HG03095 (cell line): ENCODE data around the gene ALDH1A3.

Experiments
- ATAC-seq: cut with Tn5 transposase; IDR thresholded peaks from one replicate; pipeline ENCODE4 v1.9.1; 2021; ENCODE audit warnings: moderate library complexity; ENCODE audit not compliant: unreplicated experiment

Gene ALDH1A3

DNA sequence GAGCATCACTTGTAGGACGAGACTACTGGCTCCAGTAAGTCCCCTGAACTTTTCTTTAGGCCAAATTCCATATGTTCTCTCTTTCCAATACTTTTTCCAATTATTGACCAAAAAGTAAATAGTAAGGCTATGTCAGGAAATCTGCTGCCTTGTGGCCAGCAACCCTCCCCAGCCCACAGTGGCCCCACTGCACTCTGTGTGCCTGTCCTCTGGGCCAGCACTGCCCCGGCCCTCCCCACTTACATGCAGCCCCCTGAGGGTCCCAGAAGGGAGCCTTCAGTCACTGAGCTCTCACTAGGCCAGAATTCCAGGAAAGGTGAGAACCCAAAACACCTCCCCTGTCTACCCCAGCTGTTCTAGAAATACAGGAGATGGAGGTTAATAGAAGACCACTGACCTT, 21.3 kb upstream of the ALDH1A3 start:
- no peak for ATAC-seq

GRCh38 chr15:100859970-100860828, 19.4 kb upstream of the ALDH1A3 start:
- ATAC-seq, result no peak

DNA sequence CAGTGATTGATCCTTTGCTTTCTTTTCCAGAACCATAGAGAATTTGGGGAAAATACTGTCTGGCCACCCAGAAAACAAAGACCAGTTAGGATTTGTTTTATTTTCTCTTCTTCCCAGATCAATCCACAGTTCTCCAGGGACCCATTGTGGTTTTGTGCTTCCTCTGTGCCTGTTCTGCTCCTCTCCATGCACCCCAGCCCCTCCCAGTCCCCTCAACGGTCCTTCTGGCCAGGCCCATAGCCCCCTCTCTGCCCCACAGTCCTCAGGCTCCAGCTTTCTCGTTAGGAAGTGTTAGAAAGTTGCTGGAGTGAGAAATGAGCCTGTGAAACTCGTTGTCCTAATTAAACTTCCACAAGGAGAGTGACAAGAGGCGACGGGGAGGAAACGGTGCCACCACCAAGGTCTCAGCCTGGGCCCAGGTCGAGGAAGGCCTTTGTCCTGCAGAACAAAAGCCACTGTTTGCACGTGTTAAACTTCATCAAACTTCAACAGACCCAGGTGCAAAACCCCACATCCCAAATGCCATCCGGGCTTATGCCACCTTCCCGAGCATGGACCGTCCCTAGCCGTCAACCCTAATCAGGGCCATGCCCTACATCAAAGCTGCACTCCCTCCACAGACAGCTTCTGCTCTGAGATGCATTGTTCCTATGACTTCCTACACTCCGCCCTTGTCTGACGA, 18.7 kb upstream of the ALDH1A3 start:
- ATAC-seq, result no peak

GRCh38 chr15:100861511-100861991, 18.1 kb upstream of the ALDH1A3 start:
- ATAC-seq, result no peak

DNA sequence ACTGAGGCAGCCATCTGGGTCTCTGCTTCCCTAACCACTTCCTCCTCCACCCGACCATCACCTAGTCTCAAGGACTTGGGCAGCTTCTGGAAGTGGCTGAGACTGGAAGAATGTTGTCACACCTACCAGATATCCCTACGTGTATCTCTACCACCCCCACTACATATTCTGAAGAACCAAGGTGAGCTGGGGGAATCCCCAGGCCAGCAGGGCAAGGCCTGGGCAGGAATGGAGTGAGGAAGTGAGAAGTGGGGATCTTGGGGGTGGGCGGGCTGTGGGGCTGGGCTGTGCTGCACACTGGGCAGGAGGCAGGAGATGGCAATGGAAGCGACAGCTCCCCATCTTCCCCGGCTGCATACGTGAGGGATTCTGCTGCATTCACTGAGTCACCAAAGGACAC, 17.5 kb upstream of the ALDH1A3 start:
- ATAC-seq, result no peak

- ATAC-seq, result no peak
Measured at GRCh38 chr15:100863075-100863795, 16.4 kb upstream of the ALDH1A3 start.

DNA sequence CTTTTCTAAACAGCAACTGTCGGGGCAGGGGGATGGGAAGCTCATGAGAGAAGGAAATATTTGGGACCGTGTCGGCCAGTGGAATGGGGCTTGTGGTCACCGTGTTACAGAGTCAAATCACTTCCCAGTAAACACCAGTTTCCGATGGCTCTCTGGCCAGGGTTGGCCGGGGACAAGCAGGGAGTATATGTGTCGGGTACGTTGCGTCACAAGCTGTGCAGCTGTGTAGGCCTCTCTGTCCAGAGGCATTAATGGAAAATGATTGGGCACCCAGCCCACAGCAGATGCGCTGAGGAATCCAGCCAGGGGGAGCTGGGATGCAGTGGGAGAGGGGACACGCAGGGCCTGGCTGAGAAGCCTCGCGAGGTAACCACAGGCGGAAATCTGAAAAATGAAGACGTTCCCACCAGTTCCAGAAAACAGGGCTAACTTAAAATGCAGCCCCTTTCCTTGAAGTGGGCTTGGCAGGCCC, 15.8 kb upstream of the ALDH1A3 start:
- no peak for ATAC-seq

DNA sequence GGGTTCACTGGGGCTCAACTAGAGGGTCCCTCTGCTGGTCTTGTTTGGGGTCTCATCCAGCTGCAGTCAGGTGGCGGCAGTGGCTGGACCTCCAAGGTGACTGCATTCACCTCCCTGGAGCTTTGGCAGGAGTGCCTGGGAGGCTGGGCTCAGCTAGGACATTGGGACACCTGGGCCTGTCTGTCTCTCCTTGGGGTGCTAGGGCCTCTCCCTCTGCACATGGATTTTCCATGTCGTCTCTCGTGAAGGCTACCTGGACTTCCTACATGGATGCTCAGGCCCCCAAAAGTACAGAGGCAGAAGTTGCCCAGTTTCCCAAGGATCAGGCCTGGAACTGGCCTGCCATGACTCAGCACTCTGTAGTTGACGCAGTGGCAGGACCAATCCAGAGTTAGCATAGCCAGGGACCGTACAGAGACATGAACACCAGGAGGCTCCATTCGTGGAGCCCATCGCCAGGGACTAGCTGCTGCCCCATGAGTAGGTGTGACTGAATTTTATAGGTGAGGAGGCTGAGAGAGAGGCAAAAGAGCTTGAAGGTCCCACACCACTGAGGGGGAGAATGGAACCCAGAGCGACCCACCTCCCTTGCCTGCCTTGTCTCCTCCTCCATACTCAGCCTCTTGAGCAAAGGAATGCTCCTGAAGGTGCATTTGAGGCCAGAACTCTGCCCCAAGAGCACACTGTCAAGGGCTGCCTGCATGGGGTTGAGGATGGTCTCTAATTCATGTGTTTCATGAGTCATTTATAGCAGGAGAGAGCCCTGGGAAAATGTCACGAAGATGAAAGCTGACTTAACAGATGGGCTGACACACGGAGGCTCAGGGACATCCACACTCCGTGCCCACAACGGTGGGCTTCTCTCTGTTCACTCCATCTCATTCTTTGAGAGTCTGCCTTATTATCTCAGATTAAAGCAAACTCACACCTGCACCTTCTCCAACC, 13.0 kb upstream of the ALDH1A3 start:
- ATAC-seq, result no peak

DNA sequence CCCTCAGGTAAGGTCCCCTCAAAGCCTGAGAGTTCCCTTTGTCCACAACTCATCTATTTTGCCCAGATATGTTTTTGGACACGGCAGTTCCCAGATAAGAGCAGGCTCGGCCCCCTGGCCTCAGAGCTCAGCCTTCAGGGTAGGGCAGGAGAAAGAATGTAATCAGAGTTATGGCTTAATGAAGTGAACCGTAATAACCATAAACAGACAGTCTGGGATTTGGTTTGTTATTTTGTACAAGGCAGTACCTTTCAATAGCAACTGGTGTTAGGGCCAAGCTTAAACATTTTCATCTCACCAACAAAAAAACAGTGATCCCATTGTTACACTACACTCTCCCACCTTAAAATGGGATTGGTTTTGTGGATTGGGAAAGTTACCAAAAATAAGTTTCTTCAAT, 12.2 kb upstream of the ALDH1A3 start:
- ATAC-seq, result no peak

DNA sequence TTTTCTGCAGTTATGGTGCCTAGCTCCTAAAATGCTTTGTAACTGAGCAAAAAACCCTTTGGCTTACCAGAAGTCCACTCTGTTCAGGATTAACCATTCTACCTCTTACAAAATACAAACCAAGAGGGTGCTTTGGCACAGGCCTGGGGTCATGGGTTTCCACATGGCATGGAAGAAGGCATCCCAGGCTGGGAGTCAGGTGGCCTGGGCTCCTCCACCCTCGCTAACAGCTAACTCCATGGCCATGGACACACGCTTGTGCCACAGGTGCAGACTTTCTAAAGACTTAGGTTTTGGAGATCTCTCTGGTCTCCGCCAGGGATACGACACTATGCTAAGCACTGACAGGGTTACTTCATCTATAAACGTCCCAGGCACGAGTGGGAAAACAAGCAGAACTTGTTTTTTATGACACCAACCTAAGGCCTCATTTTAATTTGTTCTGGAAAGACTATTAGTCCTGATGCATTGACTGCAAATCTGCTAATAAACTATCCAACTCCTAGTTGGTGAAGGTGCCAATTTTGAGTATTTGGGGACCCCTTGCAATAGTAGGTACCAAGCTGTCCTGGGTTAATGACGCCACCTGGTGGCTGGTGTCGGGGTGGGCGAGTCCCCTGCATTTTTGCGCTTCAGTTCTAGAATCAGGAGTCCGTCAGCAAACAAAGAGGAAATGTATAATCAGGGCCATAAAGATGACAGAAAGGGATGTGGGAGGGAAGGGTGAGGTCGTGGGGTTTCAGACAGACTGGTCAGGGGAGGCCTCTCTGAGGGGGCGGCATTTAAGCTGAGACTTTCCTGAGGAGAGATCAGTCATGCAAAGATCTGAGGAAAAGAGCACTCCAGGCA, 10.3 kb upstream of the ALDH1A3 start:
- no peak for ATAC-seq

DNA sequence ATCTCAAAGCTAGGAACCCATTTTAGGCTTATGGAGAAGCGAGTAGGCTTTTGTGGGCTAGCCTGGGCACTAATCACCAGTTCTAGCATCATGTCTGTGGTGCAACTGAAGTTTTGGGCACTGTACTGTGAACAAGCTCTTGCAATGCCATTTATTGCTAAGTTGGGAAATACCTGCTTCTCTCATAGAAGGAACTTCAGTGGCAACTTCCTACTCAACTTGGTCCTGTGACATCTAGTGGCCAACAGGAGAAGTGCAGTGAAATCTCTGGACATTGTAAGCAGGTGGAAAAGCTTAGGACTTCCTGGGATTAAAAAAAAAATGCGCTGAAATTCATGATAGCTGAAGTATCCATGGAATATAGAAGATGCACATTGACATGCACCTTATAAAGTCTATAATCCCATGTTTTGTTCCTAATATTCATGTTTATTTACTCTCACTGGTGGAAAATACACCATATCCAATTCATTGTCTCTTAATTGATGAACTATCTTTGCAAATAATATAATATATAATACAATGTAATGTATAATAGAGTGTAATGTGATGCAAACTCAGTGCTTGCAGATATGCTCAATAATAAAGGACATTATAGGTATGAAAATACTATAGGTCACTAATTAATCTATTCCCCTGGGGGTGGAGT, 6.5 kb upstream of the ALDH1A3 start:
- ATAC-seq, result no peak

GRCh38 chr15:100875495-100875894, 4.1 kb upstream of the ALDH1A3 start:
- no peak for ATAC-seq

DNA sequence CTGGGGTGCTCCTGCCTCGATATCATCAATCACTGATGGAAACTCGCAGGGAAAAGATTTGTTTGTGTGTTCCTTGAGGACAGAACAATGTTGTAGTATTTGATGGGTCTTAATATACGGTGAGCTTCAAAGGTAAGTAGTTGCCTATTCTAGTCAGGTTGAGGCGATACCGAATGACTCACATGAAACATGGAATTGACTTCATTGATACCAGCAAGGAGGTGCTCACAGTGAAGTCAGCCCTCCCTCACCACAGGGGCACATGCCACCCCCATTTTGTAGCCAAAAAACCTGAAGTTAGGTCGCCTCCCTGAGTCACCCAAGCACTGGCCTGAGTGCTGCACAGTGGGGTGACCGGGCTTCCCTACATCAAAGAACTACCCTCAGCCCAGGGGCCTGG, 3.7 kb upstream of the ALDH1A3 start:
- ATAC-seq, result no peak

DNA sequence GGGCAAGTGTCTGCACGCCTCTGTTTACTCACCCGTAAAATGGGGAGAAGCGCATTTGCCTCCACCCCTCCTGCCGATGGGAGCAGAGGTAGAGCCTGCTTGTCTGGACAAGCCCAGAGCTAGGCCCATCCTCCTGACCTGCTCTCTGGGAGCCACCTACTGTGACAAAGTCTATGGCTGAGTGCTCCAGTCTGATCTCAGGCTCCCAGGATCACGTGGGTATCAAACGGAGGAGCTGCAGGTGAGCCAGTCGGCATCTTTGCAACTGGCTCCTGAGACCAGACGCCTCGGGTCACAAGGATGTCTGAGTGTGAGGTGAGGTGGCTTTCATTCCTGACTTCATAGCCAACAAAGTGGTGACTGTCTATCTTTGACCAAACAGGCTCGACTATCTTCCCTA, 2.1 kb upstream of the ALDH1A3 start:
- no peak for ATAC-seq

GRCh38 chr15:100878130-100878529, 1.5 kb upstream of the ALDH1A3 start:
- ATAC-seq, result no peak

GRCh38 chr15:100878648-100879047, 983 bp upstream of the ALDH1A3 start:
- ATAC-seq, result no peak

DNA sequence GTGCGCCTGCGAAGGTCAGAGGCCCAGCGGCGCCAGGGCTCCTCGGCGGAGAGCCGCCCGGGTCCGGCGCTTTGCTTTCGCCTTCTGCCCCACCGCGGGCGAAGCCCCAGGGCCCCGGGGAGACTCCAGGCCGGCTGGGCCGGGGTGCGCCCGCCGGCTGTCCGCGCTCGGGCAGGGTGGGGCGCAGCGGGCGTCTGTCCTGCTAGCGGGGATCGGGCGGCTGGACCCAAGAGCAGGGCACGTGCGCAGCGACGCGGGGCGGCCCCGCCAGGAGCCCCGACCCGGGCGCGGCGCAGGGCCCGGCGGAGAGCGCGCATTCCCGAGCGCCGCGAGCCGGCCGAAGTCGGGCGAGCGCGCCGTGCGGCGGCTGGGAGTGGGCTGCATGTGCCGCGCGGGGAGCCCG, 569 bp upstream of the ALDH1A3 start:
- peak; percentile 31 for ATAC-seq

DNA sequence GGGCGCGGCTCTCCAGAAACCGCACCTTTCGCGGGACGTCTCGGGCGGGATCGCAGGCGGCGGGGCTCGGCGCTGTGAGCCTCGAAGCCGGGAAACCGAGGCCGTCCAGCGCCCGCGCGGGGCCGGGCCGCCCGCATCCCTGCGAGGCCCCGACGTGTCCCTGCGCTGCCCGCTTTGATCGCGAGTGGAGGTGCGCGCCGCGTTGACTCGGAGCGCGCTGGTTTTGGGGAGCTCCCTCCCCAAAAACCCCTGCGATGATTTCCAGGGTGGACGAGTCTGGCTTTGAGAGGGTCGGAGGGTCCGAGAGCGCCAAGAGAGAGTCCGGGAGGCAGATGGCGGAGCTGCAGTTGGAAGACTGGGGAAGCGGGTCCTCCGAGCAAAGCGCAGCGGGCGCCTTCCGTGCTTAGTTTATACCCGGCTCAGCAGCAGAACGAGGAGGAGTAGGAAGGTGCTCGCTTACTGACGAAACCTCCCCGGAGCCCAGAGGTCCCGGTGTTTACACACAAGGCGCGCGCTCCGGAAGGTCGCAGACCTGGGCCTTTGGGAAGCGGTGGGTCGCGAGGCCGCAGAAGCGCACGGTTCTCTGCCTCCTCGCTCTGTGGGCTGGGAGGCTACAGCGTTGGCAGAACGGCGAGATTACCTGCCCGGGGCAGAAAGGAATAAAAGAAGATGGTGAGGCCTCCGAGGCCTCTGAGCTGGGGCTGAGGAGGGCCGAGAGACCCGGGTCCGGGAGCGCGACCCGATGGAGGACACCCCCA, 687 bp downstream of the ALDH1A3 start:
- peak; percentile 5 for ATAC-seq
